DMS79 treated with DMSO at 0.1 percent for 48 hours (cell line): Measurements from ENCODE around the gene IFTAP.

Experiments used
- DNase-seq: peaks from one replicate; lab custom pipeline; 2025; lab: John Stamatoyannopoulos, UW

The IFTAP gene

GRCh38 chr11:36598051-36598450, 3.7 kb downstream of the IFTAP start, which contains the start of gene RAG2:
TSS of gene RAG2 (minus strand) at chr11:36598236. CDS start at chr11:36594168, 4,068 bp downstream.
- no peak for DNase-seq

- no peak for DNase-seq
These were observed 5.9 kb downstream of the IFTAP start for GRCh38 chr11:36600180-36600579.

GRCh38 chr11:36601155-36601554, 6.9 kb downstream of the IFTAP start:
- no peak for DNase-seq

- no peak for DNase-seq
These were observed 7.8 kb downstream of the IFTAP start for GRCh38 chr11:36602135-36602534.

GRCh38 chr11:36605221-36606216, 11.2 kb downstream of the IFTAP start:
- DNase-seq = no peak

GRCh38 chr11:36608491-36609199, 14.3 kb downstream of the IFTAP start:
- DNase-seq = no peak

- DNase-seq = no peak
These were observed 15.1 kb downstream of the IFTAP start for GRCh38 chr11:36609383-36609782.

GRCh38 chr11:36615826-36616225, 21.5 kb downstream of the IFTAP start:
- no peak for DNase-seq

- DNase-seq = no peak
These were observed 23.5 kb downstream of the IFTAP start for GRCh38 chr11:36617543-36618362.

GRCh38 chr11:36618363-36619047, 24.2 kb downstream of the IFTAP start:
- DNase-seq = no peak

- DNase-seq = no peak
These were observed 25.2 kb downstream of the IFTAP start for GRCh38 chr11:36619502-36619901.

- DNase-seq = no peak
These were observed 25.9 kb downstream of the IFTAP start for GRCh38 chr11:36620246-36620645.

GRCh38 chr11:36622431-36623136, 28.3 kb downstream of the IFTAP start:
- no peak for DNase-seq

GRCh38 chr11:36623494-36623893, 29.2 kb downstream of the IFTAP start:
- no peak for DNase-seq

- no peak for DNase-seq
These were observed 32.7 kb downstream of the IFTAP start for GRCh38 chr11:36627006-36627405.

GRCh38 chr11:36627471-36627870, 33.2 kb downstream of the IFTAP start:
- no peak for DNase-seq

- DNase-seq = no peak
These were observed 33.8 kb downstream of the IFTAP start for GRCh38 chr11:36628141-36628540.

- no peak for DNase-seq
These were observed 34.5 kb downstream of the IFTAP start for GRCh38 chr11:36628765-36629244.

- DNase-seq = no peak
These were observed 37.5 kb downstream of the IFTAP start for GRCh38 chr11:36631774-36632173.

- no peak for DNase-seq
These were observed 41.0 kb downstream of the IFTAP start for GRCh38 chr11:36635066-36635862.
